Testis (tissue), 2 donors: ENCODE results near the gene HIGD1C.

Experiments
- POLR2A ChIP-seq: fragments of 450-650 bp; IDR thresholded peaks from one replicate; pipeline ENCODE4 v1.6.1; 2017; ENCODE audit warnings: antibody characterized with exemption, mild to moderate bottlenecking, moderate library complexity
- TF ChIP-seq, protein P1 (sequence below), 3 experiments: fragments of 450-650 bp in 2 of 3; fragments of 200-600 bp in 1 of 3; sonication (generic) in 1 of 3; IDR thresholded peaks; one replicate each; pipeline ENCODE4 v1.5.1; 2016 to 2019; ENCODE audit warnings: antibody characterized with exemption in 3 of 3, mild to moderate bottlenecking in 2 of 3, moderate library complexity in 1 of 3

DNA sequence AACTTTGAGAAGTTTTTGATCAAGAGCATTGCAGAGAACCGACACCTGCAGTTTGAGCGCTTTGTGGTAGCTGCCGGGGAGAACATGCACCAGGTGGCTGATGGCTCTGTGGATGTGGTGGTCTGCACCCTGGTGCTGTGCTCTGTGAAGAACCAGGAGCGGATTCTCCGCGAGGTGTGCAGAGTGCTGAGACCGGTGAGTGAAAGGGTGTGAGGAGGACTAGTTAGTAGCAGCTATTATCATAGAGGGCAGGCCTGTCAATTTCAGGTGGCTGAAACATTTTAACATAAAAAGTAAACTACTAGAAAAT lies 27.0 kb upstream of the HIGD1C start:
- no peak for TF ChIP-seq POLR2A
- TF ChIP-seq, protein P1, sequence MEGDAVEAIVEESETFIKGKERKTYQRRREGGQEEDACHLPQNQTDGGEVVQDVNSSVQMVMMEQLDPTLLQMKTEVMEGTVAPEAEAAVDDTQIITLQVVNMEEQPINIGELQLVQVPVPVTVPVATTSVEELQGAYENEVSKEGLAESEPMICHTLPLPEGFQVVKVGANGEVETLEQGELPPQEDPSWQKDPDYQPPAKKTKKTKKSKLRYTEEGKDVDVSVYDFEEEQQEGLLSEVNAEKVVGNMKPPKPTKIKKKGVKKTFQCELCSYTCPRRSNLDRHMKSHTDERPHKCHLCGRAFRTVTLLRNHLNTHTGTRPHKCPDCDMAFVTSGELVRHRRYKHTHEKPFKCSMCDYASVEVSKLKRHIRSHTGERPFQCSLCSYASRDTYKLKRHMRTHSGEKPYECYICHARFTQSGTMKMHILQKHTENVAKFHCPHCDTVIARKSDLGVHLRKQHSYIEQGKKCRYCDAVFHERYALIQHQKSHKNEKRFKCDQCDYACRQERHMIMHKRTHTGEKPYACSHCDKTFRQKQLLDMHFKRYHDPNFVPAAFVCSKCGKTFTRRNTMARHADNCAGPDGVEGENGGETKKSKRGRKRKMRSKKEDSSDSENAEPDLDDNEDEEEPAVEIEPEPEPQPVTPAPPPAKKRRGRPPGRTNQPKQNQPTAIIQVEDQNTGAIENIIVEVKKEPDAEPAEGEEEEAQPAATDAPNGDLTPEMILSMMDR (IDR thresholded peaks at IDR 0.05), result no peak
